ENCODE measurements around the gene STK10. TPM values are rescaled to one million over a fixed set of nuclear protein-coding genes. Genes with fewer than 3 reads are reported as not detected.
A peak's percentile ranks its signal among the peaks of the same experiment; 100 is the strongest.

STK10 gene
- total and polyA plus RNA-seq, 2 donors (not counting 1 experiment from before 2014, with no cell fraction given): 97.9 to 253 TPM

DNA sequence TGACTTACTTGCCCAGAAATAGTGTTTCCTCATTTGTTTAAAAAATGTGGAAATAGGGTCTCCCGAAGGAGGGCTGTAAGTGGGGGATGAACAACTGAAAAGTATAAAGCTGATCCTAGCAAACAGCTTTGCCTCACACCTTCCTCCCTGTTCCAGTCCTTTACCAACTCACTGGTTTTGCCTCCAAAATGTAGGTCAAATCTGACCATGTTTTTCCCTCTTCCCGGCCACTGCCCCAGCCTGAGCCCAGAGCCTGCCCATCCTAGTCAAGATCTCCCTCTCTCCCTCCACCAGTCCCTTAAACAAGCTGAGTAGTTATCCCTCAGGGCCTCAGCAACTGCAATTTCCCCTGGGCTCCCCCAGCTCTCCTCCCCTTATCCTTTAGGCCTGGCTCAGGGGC is 99.2 kb downstream of the STK10 start:
- Mint-ChIP-seq H3K9me3 (ENCODE audit: insufficient read depth) (no peaks in the 10 kb centered on the region), H3K4me3 (no peak overlapping the region), H3K4me1 (no peaks in the 10 kb centered on the region), H3K27me3 (no peaks in the 10 kb centered on the region), H3K27ac (no peak overlapping the region)
- Histone ChIP-seq H3K9me3 (ENCODE audit: control extremely low read depth in 1 of 3, control insufficient read depth in 2 of 3, insufficient read depth in 1 of 3, low read length in 2 of 3) (no peaks in the 10 kb centered on the region), H4K20me1 (ENCODE audit: control insufficient read depth, insufficient read depth, low read length, poor library complexity, severe bottlenecking) (peaks cover 12% of the 10 kb centered on the region), H2AFZ (ENCODE audit: insufficient read depth, low read depth, low read length, poor library complexity, severe bottlenecking) (no peak overlapping the region), H3K4me1 (ENCODE audit: control insufficient read depth in 2 of 2, insufficient read depth in 2 of 2, low read length in 2 of 2) (no peaks in the 10 kb centered on the region), H3K4me3 (ENCODE audit: control extremely low read depth in 1 of 5, extremely low read depth in 1 of 5, insufficient read depth in 1 of 5, low read depth in 2 of 5, low read length in 4 of 5) (no peak overlapping the region), H3K79me2 (ENCODE audit: control insufficient read depth, insufficient read depth, low read length) (peaks cover 13% of the 10 kb centered on the region), H3K4me2 (replicated peaks; ENCODE audit: low read depth, low read length, poor library complexity, severe bottlenecking) (no peak overlapping the region), H3K27ac (ENCODE audit: low read length in 2 of 2) (no peak overlapping the region), H3K9ac (ENCODE audit: low read length) (no peak overlapping the region), H3K27me3 (replicated peaks in 1 of 4; ENCODE audit: control extremely low read depth in 1 of 4, control insufficient read depth in 3 of 4, insufficient read depth in 4 of 4, low read length in 3 of 4) (no peaks in the 10 kb centered on the region), H3K36me3 (replicated peaks in 1 of 2; ENCODE audit: control extremely low read depth in 1 of 2, control insufficient read depth in 1 of 2, extremely low read depth in 1 of 2, insufficient read depth in 2 of 2, low read length in 1 of 2) (peaks cover 2 to 50% of the 10 kb centered on the region in 2 experiments)
- WGBS (ENCODE audit: insufficient coverage): 100% methylated on average over 2 of the region's 2 CpGs
- DNase-seq: no peak
- ATAC-seq (ENCODE audit: low read depth): no peak
- intact Hi-C loops (cut with micrococcal nuclease): no loop called here
- no peak for TF ChIP-seq EZH2 (IDR thresholded peaks at IDR 0.05; ENCODE audit: borderline replicate concordance, insufficient read depth, low read depth, low read length, poor library complexity, severe bottlenecking)
- TF ChIP-seq, protein P1, sequence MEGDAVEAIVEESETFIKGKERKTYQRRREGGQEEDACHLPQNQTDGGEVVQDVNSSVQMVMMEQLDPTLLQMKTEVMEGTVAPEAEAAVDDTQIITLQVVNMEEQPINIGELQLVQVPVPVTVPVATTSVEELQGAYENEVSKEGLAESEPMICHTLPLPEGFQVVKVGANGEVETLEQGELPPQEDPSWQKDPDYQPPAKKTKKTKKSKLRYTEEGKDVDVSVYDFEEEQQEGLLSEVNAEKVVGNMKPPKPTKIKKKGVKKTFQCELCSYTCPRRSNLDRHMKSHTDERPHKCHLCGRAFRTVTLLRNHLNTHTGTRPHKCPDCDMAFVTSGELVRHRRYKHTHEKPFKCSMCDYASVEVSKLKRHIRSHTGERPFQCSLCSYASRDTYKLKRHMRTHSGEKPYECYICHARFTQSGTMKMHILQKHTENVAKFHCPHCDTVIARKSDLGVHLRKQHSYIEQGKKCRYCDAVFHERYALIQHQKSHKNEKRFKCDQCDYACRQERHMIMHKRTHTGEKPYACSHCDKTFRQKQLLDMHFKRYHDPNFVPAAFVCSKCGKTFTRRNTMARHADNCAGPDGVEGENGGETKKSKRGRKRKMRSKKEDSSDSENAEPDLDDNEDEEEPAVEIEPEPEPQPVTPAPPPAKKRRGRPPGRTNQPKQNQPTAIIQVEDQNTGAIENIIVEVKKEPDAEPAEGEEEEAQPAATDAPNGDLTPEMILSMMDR (IDR thresholded peaks at IDR 0.05): no peak
- ChIA-PET POLR2A (no interaction called here), CTCF (interaction anchor here (0.9 kb wide), 1 partner anchor 41 kb away, joined by 3 read pairs; no protein-coding TSS in a partner anchor)

- CTCF ChIA-PET: no interaction called here
- no peak overlapping the region for H3K4me2 ChIP-seq (replicated peaks; ENCODE audit: low read depth, low read length, poor library complexity, severe bottlenecking)
Observed at GRCh38 chr5:172086194-172086975, 101.6 kb downstream of the STK10 start.

More at GRCh38 chr5:172086194-172086975, 101.6 kb downstream of the STK10 start:
- H3K9ac ChIP-seq (ENCODE audit: low read length): no peak overlapping the region
- H2AFZ ChIP-seq (ENCODE audit: insufficient read depth, low read depth, low read length, poor library complexity, severe bottlenecking): no peak overlapping the region
- Mint-ChIP-seq H3K4me1 (no peaks in the 10 kb centered on the region), H3K27me3 (no peaks in the 10 kb centered on the region), H3K27ac (peak overlapping the region; percentile 41), H3K9me3 (ENCODE audit: insufficient read depth) (no peaks in the 10 kb centered on the region), H3K4me3 (no peak overlapping the region)
- H3K9me3 ChIP-seq (ENCODE audit: control extremely low read depth in 1 of 3, control insufficient read depth in 2 of 3, insufficient read depth in 1 of 3, low read length in 2 of 3): no peaks in the 10 kb centered on the region
- TF ChIP-seq EZH2 (IDR thresholded peaks at IDR 0.05; ENCODE audit: borderline replicate concordance, insufficient read depth, low read depth, low read length, poor library complexity, severe bottlenecking): no peak
- TF ChIP-seq, protein P1 (IDR thresholded peaks at IDR 0.05): no peak
- no peak overlapping the region for H3K4me3 ChIP-seq (ENCODE audit: control extremely low read depth in 1 of 5, extremely low read depth in 1 of 5, insufficient read depth in 1 of 5, low read depth in 2 of 5, low read length in 4 of 5)
- H4K20me1 ChIP-seq (ENCODE audit: control insufficient read depth, insufficient read depth, low read length, poor library complexity, severe bottlenecking): peaks cover 5% of the 10 kb centered on the region
- no peak overlapping the region for H3K27ac ChIP-seq (ENCODE audit: low read length in 2 of 2)
- ATAC-seq (ENCODE audit: low read depth) (no peak), DNase-seq (no peak)
- no peaks in the 10 kb centered on the region for H3K27me3 ChIP-seq (replicated peaks in 1 of 4; ENCODE audit: control extremely low read depth in 1 of 4, control insufficient read depth in 3 of 4, insufficient read depth in 4 of 4, low read length in 3 of 4)
- peaks cover 4 to 46% of the 10 kb centered on the region in 2 experiments for H3K36me3 ChIP-seq (replicated peaks in 1 of 2; ENCODE audit: control extremely low read depth in 1 of 2, control insufficient read depth in 1 of 2, extremely low read depth in 1 of 2, insufficient read depth in 2 of 2, low read length in 1 of 2)
- intact Hi-C loops (cut with micrococcal nuclease): no loop called here
- H3K79me2 ChIP-seq (ENCODE audit: control insufficient read depth, insufficient read depth, low read length): peaks cover 6% of the 10 kb centered on the region
- no peaks in the 10 kb centered on the region for H3K4me1 ChIP-seq (ENCODE audit: control insufficient read depth in 2 of 2, insufficient read depth in 2 of 2, low read length in 2 of 2)
- 93% methylated on average over 14 of the region's 14 CpGs for WGBS (ENCODE audit: insufficient coverage)
- POLR2A ChIA-PET: no interaction called here
